HepG2 (cell line): ENCODE data around the gene MSANTD1.

ENCODE experiments used
- CREB1 ChIP-seq, 2 experiments: fragments of 450-650 bp in 1 of 2; IDR thresholded peaks; 2 replicates each; pipeline ENCODE4 v1.6.1; 2016 to 2017; ENCODE audit warnings: control low read depth in 1 of 2, mild to moderate bottlenecking in 1 of 2, missing compliant biosample characterization in 1 of 2, missing genetic modification characterization in 1 of 2
- EP300 ChIP-seq, 3 experiments: sonication (generic) in 1 of 3; formaldehyde crosslinking in 1 of 3; IDR thresholded peaks; 2 replicates each; pipeline versions ENCODE4 v1.5.1 to v1.6.1; 2011 to 2020; ENCODE audit warnings: low read depth in 2 of 3, low read length in 2 of 3, borderline replicate concordance in 1 of 3, improper control_type of control experiment in 1 of 3, mild to moderate bottlenecking in 1 of 3, missing genetic modification reagents in 1 of 3, moderate library complexity in 1 of 3
- ZNF572 ChIP-seq: sonication (generic); formaldehyde crosslinking; IDR thresholded peaks from 2 replicates; pipeline ENCODE4 v1.5.1; 2020; ENCODE audit warnings: mild to moderate bottlenecking, missing genetic modification reagents
- TF ChIP-seq, protein P1 (sequence below): sonication (generic); formaldehyde crosslinking; IDR thresholded peaks from 2 replicates; pipeline ENCODE4 v1.5.0; 2020; ENCODE audit warnings: mild to moderate bottlenecking, missing genetic modification reagents, moderate library complexity

DNA sequence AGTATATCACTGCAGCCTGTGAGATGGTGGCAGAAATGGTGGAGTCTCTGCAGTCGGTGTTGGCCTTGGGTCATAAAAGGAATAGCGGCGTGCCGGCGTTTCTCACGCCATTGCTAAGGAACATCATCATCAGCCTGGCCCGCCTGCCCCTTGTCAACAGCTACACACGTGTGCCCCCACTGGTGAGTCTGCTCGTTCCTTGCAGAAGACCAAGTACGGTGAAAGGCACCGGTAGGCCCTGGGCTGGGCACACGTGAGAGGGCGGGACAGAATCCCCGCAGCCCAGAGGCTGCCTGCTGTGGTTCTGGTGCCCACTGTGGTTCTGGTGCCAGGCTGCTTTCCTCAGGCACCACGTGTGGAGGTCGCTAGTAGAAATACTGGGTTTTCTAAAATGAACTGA is 31.2 kb upstream of the MSANTD1 start:
- TF ChIP-seq ZNF572 (CRISPR knock-in tag) (no peak), CREB1 (IDR thresholded peaks at IDR 0.05) (no peak), CREB1 (CRISPR knock-in tag; IDR thresholded peaks at IDR 0.05) (no peak), EP300 (IDR thresholded peaks at IDR 0.05; ENCODE audit: low read depth in 2 of 2, low read length in 2 of 2) (no peak), EP300 (CRISPR knock-in tag; IDR thresholded peaks at IDR 0.05; ENCODE audit: borderline replicate concordance) (no peak)
- TF ChIP-seq, protein P1, sequence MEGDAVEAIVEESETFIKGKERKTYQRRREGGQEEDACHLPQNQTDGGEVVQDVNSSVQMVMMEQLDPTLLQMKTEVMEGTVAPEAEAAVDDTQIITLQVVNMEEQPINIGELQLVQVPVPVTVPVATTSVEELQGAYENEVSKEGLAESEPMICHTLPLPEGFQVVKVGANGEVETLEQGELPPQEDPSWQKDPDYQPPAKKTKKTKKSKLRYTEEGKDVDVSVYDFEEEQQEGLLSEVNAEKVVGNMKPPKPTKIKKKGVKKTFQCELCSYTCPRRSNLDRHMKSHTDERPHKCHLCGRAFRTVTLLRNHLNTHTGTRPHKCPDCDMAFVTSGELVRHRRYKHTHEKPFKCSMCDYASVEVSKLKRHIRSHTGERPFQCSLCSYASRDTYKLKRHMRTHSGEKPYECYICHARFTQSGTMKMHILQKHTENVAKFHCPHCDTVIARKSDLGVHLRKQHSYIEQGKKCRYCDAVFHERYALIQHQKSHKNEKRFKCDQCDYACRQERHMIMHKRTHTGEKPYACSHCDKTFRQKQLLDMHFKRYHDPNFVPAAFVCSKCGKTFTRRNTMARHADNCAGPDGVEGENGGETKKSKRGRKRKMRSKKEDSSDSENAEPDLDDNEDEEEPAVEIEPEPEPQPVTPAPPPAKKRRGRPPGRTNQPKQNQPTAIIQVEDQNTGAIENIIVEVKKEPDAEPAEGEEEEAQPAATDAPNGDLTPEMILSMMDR (CRISPR knock-in tag): no peak
